IMR-90 (cell line): ENCODE data around the gene ELAC1. TPM values are rescaled to one million over a fixed set of nuclear protein-coding genes. Genes with fewer than 3 reads are reported as not detected.

Experiments
- ATAC-seq: fragments of 200-7000 bp; cut with Tn5 transposase; 2 replicates; pipeline ENCODE4 v1.9.1; 2020; ENCODE audit warnings: low read depth, mild to moderate bottlenecking, moderate library complexity
- BruUV-seq: library from RNA; stranded (reverse); fragments of 400-500 nt; replicated peaks from 2 replicates; lab custom pipeline; 2021; lab: Mats Ljungman, UMichigan
- CTCF ChIA-PET: fragments of 300-600 bp; formaldehyde crosslinking; extraction: SDS; loops from one replicate; lab custom pipeline; 2021; ENCODE audit warnings: antibody characterized with exemption; lab: Yijun Ruan, JAX
- POLR2A ChIA-PET: fragments of 300-600 bp; sonication (Branson Sonifier 250); formaldehyde crosslinking; loops from one replicate; lab custom pipeline; 2022; ENCODE audit warnings: antibody characterized with exemption; ENCODE audit not compliant: unreplicated experiment; lab: Charles Lee
- DNase-seq: peaks from one replicate; pipeline ENCODE4 v3.0.0; 2013
- H2AFZ ChIP-seq: replicated peaks from 2 replicates; pipeline ENCODE3; 2013; ENCODE audit warnings: low read length, mild to moderate bottlenecking; ENCODE audit not compliant: poor library complexity
- H2AK5ac ChIP-seq: 2 replicates; pipeline ENCODE4 v1.6.1; 2013; ENCODE audit warnings: low read depth, low read length, inconsistent platforms
- H2AK9ac ChIP-seq: replicated peaks from 2 replicates; pipeline ENCODE3; 2013; ENCODE audit warnings: mild to moderate bottlenecking, low read depth, low read length, moderate library complexity; ENCODE audit not compliant: poor library complexity
- H2BK120ac ChIP-seq: 2 replicates; pipeline ENCODE4 v1.6.1; 2013; ENCODE audit warnings: low read depth, low read length, inconsistent platforms
- H2BK15ac ChIP-seq: 3 replicates; pipeline ENCODE4 v1.6.1; 2013; ENCODE audit warnings: low read depth, low read length, inconsistent platforms
- H2BK20ac ChIP-seq: 2 replicates; pipeline ENCODE4 v1.6.1; 2013; ENCODE audit warnings: low read depth, mild to moderate bottlenecking, inconsistent platforms, low read length, moderate library complexity
- H2BK5ac ChIP-seq: 2 replicates; pipeline ENCODE4 v1.6.1; 2013; ENCODE audit warnings: mild to moderate bottlenecking, low read depth, low read length, inconsistent platforms; ENCODE audit not compliant: poor library complexity, severe bottlenecking
- H3K14ac ChIP-seq: replicated peaks from 2 replicates; pipeline ENCODE4 v1.6.1; 2013; ENCODE audit warnings: low read depth, low read length, inconsistent platforms
- H3K18ac ChIP-seq: 2 replicates; pipeline ENCODE4 v1.6.1; 2013; ENCODE audit warnings: low read depth, low read length, control low read depth
- H3K23ac ChIP-seq: 2 replicates; pipeline ENCODE4 v1.6.1; 2013; ENCODE audit warnings: low read depth, low read length, inconsistent platforms
- H3K27ac ChIP-seq: 2 replicates; pipeline ENCODE4 v1.5.1; 2013; ENCODE audit warnings: mild to moderate bottlenecking, control low read depth, low read length; ENCODE audit not compliant: insufficient read depth
- H3K27me3 ChIP-seq: 2 replicates; pipeline ENCODE4 v1.6.1; 2013; ENCODE audit warnings: low read length; ENCODE audit not compliant: control insufficient read depth, insufficient read depth
- H3K36me3 ChIP-seq: 2 replicates; pipeline ENCODE4 v1.6.1; 2013; ENCODE audit warnings: low read length, mixed read lengths; ENCODE audit not compliant: control insufficient read depth, insufficient read depth
- H3K4ac ChIP-seq: 2 replicates; pipeline ENCODE4 v1.6.1; 2013; ENCODE audit warnings: low read depth, low read length, inconsistent platforms
- H3K4me1 ChIP-seq: 2 replicates; pipeline ENCODE4 v1.6.1; 2013; ENCODE audit warnings: low read length, mixed read lengths; ENCODE audit not compliant: control insufficient read depth, insufficient read depth
- H3K4me2 ChIP-seq: 2 replicates; pipeline ENCODE4 v1.6.1; 2013; ENCODE audit warnings: low read depth, mild to moderate bottlenecking, control low read depth, low read length, moderate library complexity
- H3K4me3 ChIP-seq: 2 replicates; pipeline ENCODE4 v1.5.1; 2013; ENCODE audit warnings: low read depth, mild to moderate bottlenecking, control low read depth, low read length, moderate library complexity; ENCODE audit not compliant: insufficient read depth
- H3K56ac ChIP-seq: 2 replicates; pipeline ENCODE4 v1.6.1; 2013; ENCODE audit warnings: low read length, inconsistent platforms; ENCODE audit not compliant: insufficient read depth; ENCODE audit errors: extremely low read depth
- H3K79me1 ChIP-seq, 2 experiments: 2 replicates each; pipeline ENCODE4 v1.6.1; 2013; ENCODE audit warnings: low read length in 2 of 2, inconsistent platforms in 1 of 2, low read depth in 1 of 2
- H3K9ac ChIP-seq: 2 replicates; pipeline ENCODE4 v1.6.1; 2013; ENCODE audit warnings: low read depth, low read length, control low read depth
- H3K9me1 ChIP-seq: 2 replicates; pipeline ENCODE4 v1.6.1; 2013; ENCODE audit warnings: low read length, inconsistent platforms; ENCODE audit not compliant: insufficient read depth
- H3K9me3 ChIP-seq: 2 replicates; pipeline ENCODE4 v1.6.1; 2013; ENCODE audit warnings: low read length; ENCODE audit not compliant: control insufficient read depth, insufficient read depth
- H4K20me1 ChIP-seq: 2 replicates; pipeline ENCODE4 v1.6.1; 2013; ENCODE audit warnings: low read length, inconsistent platforms; ENCODE audit not compliant: insufficient read depth
- H4K5ac ChIP-seq: 2 replicates; pipeline ENCODE4 v1.6.1; 2013; ENCODE audit warnings: mild to moderate bottlenecking, low read depth, low read length, control low read depth
- H4K8ac ChIP-seq, 2 experiments: 2 replicates each; pipeline ENCODE4 v1.6.1; 2013; ENCODE audit warnings: low read depth in 2 of 2, low read length in 2 of 2, control low read depth in 1 of 2, inconsistent platforms in 1 of 2
- H4K91ac ChIP-seq: 2 replicates; pipeline ENCODE4 v1.6.1; 2013; ENCODE audit warnings: low read depth, low read length, inconsistent platforms; ENCODE audit not compliant: insufficient read depth
- BHLHE40 ChIP-seq: fragments of 150-350 bp; IDR thresholded peaks from 2 replicates; pipeline ENCODE4 v1.6.1; 2016; ENCODE audit warnings: mild to moderate bottlenecking, low read depth, low read length
- FOS ChIP-seq: fragments of 150-350 bp; IDR thresholded peaks from 2 replicates; pipeline ENCODE4 v1.6.1; 2016; ENCODE audit warnings: low read depth, low read length
- POLR2A ChIP-seq: IDR thresholded peaks from 2 replicates; pipeline ENCODE4 v1.6.1; 2012; ENCODE audit warnings: mild to moderate bottlenecking, low read depth, low read length
- whole genome bisulfite sequencing, 2 experiments: methylation state at CpG; one replicate each; pipeline versions ENCODE4 v1.1.5 to v1.1.7; 2013; ENCODE audit warnings: missing lambda C conversion rate in 2 of 2; ENCODE audit not compliant: insufficient read length in 1 of 2; ENCODE audit errors: extremely low coverage in 2 of 2; 5-methylcytosine and 5-hydroxymethylcytosine counted together
- dilution Hi-C: fragments of 300-500 bp; cut with HindIII; formaldehyde crosslinking; loops from one replicate; pipeline ENCODE4 v1.14.3; 2018; ENCODE audit warnings: low sequenced_read_pairs; ENCODE audit not compliant: unreplicated experiment
- in situ Hi-C: fragments of 300-500 bp; cut with MboI; formaldehyde crosslinking; loops from 3 replicates; pipeline ENCODE4 v1.14.3; 2019; ENCODE audit warnings: low sequenced_read_pairs, inconsistent platforms, mixed read lengths
- intact Hi-C: fragments of 100-400 bp; cut with micrococcal nuclease; formaldehyde crosslinking; loops from 2 replicates; pipeline ENCODE4 v1.10.0; 2022
- polyA plus RNA-seq, 3 experiments: library from polyadenylated mRNA; depleted of rRNA; stranded (reverse); fragments of >200 nt; gene quantifications; 2 replicates each; pipeline ENCODE4 v1.2.3, GENCODE V29; 2012; ENCODE audit warnings: low replicate concordance in 1 of 3
- total RNA-seq: library from RNA; depleted of rRNA; stranded (reverse); fragments of >200 nt; gene quantifications from 2 replicates; pipeline ENCODE4 v1.2.3, GENCODE V29; 2012
- TF ChIP-seq, protein P1 (sequence below): fragments of 150-350 bp; IDR thresholded peaks from 2 replicates; pipeline ENCODE4 v1.6.1; 2016; ENCODE audit warnings: low read depth, mild to moderate bottlenecking, low read length, moderate library complexity, borderline replicate concordance

Gene ELAC1
- total and polyA plus RNA-seq, 2 of the 4 experiments (the other 2 are of a cell fraction), result 5.2 to 8.4 TPM

GRCh38 chr18:50969448-50969847 lies 1.6 kb downstream of the ELAC1 start:
- H3K27ac ChIP-seq, result no peak overlapping the region
- no peak overlapping the region for H2AFZ ChIP-seq
- H2BK5ac ChIP-seq, result no peak overlapping the region
- no peak overlapping the region for H4K8ac ChIP-seq
- no peak overlapping the region for H3K56ac ChIP-seq
- dilution Hi-C loops (no loop called here), in situ Hi-C loops (no loop called here), intact Hi-C loops (loop anchor here (2.0 to 10.0 kb wide), 5 partner anchors 61 to 225 kb away; partner anchors contain the start of genes MEX3C, MRO and SMAD4)
- no peak overlapping the region for H4K91ac ChIP-seq
- DNase-seq (no peak), ATAC-seq (no peak)
- H3K4me2 ChIP-seq, result peak overlapping the region; percentile 63
- peaks cover 12 to 24% of the 10 kb centered on the region in 2 experiments for H3K79me1 ChIP-seq
- no peak overlapping the region for H2BK20ac ChIP-seq
- ChIA-PET POLR2A (interaction anchor here (1.0 kb wide), 1 partner anchor 45 kb away, joined by 3 read pairs; no protein-coding TSS in a partner anchor), CTCF (no interaction called here)
- H3K36me3 ChIP-seq, result peaks cover 3% of the 10 kb centered on the region; the same call in 1 of the 2 replicates
- H3K27me3 ChIP-seq, result no peaks in the 10 kb centered on the region
- H3K14ac ChIP-seq, result no peak overlapping the region
- H3K4me3 ChIP-seq, result no peak overlapping the region
- H4K5ac ChIP-seq, result no peak overlapping the region
- TF ChIP-seq BHLHE40, result no peak
- no peak for TF ChIP-seq POLR2A
- TF ChIP-seq, protein P1, sequence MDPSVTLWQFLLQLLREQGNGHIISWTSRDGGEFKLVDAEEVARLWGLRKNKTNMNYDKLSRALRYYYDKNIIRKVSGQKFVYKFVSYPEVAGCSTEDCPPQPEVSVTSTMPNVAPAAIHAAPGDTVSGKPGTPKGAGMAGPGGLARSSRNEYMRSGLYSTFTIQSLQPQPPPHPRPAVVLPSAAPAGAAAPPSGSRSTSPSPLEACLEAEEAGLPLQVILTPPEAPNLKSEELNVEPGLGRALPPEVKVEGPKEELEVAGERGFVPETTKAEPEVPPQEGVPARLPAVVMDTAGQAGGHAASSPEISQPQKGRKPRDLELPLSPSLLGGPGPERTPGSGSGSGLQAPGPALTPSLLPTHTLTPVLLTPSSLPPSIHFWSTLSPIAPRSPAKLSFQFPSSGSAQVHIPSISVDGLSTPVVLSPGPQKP, result no peak
- no peak for TF ChIP-seq FOS
- no peak overlapping the region for H3K18ac ChIP-seq
- no peak overlapping the region for H3K4ac ChIP-seq
- no TSS peak for BruUV-seq
- H2BK15ac ChIP-seq, result no peak overlapping the region
- no peak overlapping the region for H2BK120ac ChIP-seq
- peaks cover 3% of the 10 kb centered on the region; the same call in 1 of the 2 replicates for H3K4me1 ChIP-seq
- H3K9ac ChIP-seq, result no peak overlapping the region
- H3K23ac ChIP-seq, result peak overlapping the region; percentile 86
- H2AK5ac ChIP-seq, result no peak overlapping the region
- no CpG with 5 or more reads among the region's 5 CpGs for WGBS, 2 experiments
- H4K20me1 ChIP-seq, result no peaks in the 10 kb centered on the region
- H3K9me3 ChIP-seq, result no peaks in the 10 kb centered on the region
- no peak overlapping the region for H2AK9ac ChIP-seq
- peaks cover 3% of the 10 kb centered on the region; the same call in 1 of the 2 replicates for H3K9me1 ChIP-seq
